ENCODE results near the gene DACH1. TPM values are rescaled to one million over a fixed set of nuclear protein-coding genes. Genes with fewer than 3 reads are reported as not detected.
A peak's percentile ranks its signal among the peaks of the same experiment; 100 is the strongest.

DACH1 gene
- polyA plus RNA-seq, 3 donors, result 98.9 to 105 (median 99.0) TPM

- DNase-seq, result no peak
Measured at GRCh38 chr13:71714802-71715375, 152.1 kb downstream of the DACH1 start.

GRCh38 chr13:71712988-71713653, 153.9 kb downstream of the DACH1 start:
- DNase-seq, result peak; percentile 91

GRCh38 chr13:71704656-71705055, 162.3 kb downstream of the DACH1 start:
- no peak for DNase-seq

GRCh38 chr13:71703138-71703537, 163.9 kb downstream of the DACH1 start:
- DNase-seq, result no peak

- DNase-seq, result no peak
Measured at GRCh38 chr13:71702253-71702652, 164.8 kb downstream of the DACH1 start.

- DNase-seq, result no peak
Measured at GRCh38 chr13:71701741-71702140, 165.3 kb downstream of the DACH1 start.

- no peak for DNase-seq
Measured at GRCh38 chr13:71699342-71699741, 167.7 kb downstream of the DACH1 start.

- DNase-seq, result no peak
Measured at GRCh38 chr13:71695662-71696061, 171.3 kb downstream of the DACH1 start.

- no peak for DNase-seq
Measured at GRCh38 chr13:71685072-71685471, 181.9 kb downstream of the DACH1 start.

GRCh38 chr13:71681901-71682613, 184.9 kb downstream of the DACH1 start:
- no peak for DNase-seq

GRCh38 chr13:71677124-71677523, 189.9 kb downstream of the DACH1 start:
- peak; percentile 79 for DNase-seq

- no peak for DNase-seq
Measured at GRCh38 chr13:71672512-71672911, 194.5 kb downstream of the DACH1 start.

GRCh38 chr13:71663431-71663830, 203.6 kb downstream of the DACH1 start:
- no peak for DNase-seq

GRCh38 chr13:71661921-71662320, 205.1 kb downstream of the DACH1 start:
- DNase-seq, result no peak

GRCh38 chr13:71659404-71659803, 207.6 kb downstream of the DACH1 start:
- DNase-seq, result peak; percentile 69

- no peak for DNase-seq
Measured at GRCh38 chr13:71645467-71645866, 221.5 kb downstream of the DACH1 start.

- no peak for DNase-seq
Measured at GRCh38 chr13:71644579-71644978, 222.4 kb downstream of the DACH1 start.

GRCh38 chr13:71643448-71643860, 223.6 kb downstream of the DACH1 start:
- DNase-seq, result peak; percentile 57

- DNase-seq, result no peak
Measured at GRCh38 chr13:71638751-71639150, 228.3 kb downstream of the DACH1 start.

GRCh38 chr13:71634602-71635443, 232.2 kb downstream of the DACH1 start:
- DNase-seq, result no peak

- no peak for DNase-seq
Measured at GRCh38 chr13:71634182-71634581, 232.8 kb downstream of the DACH1 start.

- DNase-seq, result no peak
Measured at GRCh38 chr13:71632721-71633120, 234.3 kb downstream of the DACH1 start.
